CD4-positive, alpha-beta T cell (primary cell): ENCODE data around the gene DPPA4. TPM values are rescaled to one million over a fixed set of nuclear protein-coding genes. Genes with fewer than 3 reads are reported as not detected.
"Not testable (repeated sequence)": the region's sequence is repeated elsewhere in the genome, so short reads cannot be mapped to it uniquely, and the experiment has no call there.

Experiments
- ATAC-seq: fragments of 200-7000 bp; cut with Tn5 transposase; one replicate; pipeline ENCODE4 v1.10.0; 2022; ENCODE audit warnings: mild to moderate bottlenecking; ENCODE audit not compliant: poor library complexity
- CTCF ChIA-PET: fragments of 350-600 bp; sonication (Branson Sonifier 250); formaldehyde crosslinking; loops from one replicate; lab custom pipeline; 2021; ENCODE audit warnings: antibody characterized with exemption, inconsistent platforms; lab: Charles Lee
- POLR2A ChIA-PET: fragments of 350-600 bp; sonication (Branson Sonifier 250); formaldehyde crosslinking; loops from one replicate; lab custom pipeline; 2021; ENCODE audit warnings: antibody characterized with exemption, inconsistent platforms; lab: Charles Lee
- DNase-seq, 14 experiments: peaks; one replicate each; pipeline ENCODE4 v3.0.0-alpha.2; 2013 to 2020; ENCODE audit warnings: mixed read lengths in 2 of 14
- H3K27ac ChIP-seq, 2 donors: one replicate each; pipeline versions ENCODE4 v1.5.1 to v1.7.0; 2013; ENCODE audit warnings: low read length in 2 of 2, low read depth in 1 of 2, mild to moderate bottlenecking in 1 of 2
- H3K27me3 ChIP-seq, 2 experiments: 1 replicate in 1 of 2; 2 replicates in 1 of 2; pipeline versions ENCODE4 v1.6.1 to v1.7.0; 2013; ENCODE audit warnings: low read length in 2 of 2, control low read depth in 1 of 2, mild to moderate bottlenecking in 1 of 2, moderate library complexity in 1 of 2; ENCODE audit not compliant: insufficient read depth in 2 of 2, control insufficient read depth in 1 of 2
- H3K36me3 ChIP-seq: one replicate; pipeline ENCODE4 v1.6.1; 2013; ENCODE audit warnings: low read length, control low read depth; ENCODE audit not compliant: insufficient read depth
- H3K4me1 ChIP-seq: one replicate; pipeline ENCODE4 v1.6.1; 2013; ENCODE audit warnings: low read length, control low read depth; ENCODE audit not compliant: insufficient read depth
- H3K4me3 ChIP-seq: one replicate; pipeline ENCODE4 v1.5.1; 2013; ENCODE audit warnings: mild to moderate bottlenecking, low read length, moderate library complexity
- H3K9me3 ChIP-seq, 2 experiments: 1 replicate in 1 of 2; 2 replicates in 1 of 2; pipeline versions ENCODE4 v1.6.1 to v1.7.0; 2013; ENCODE audit warnings: low read length in 2 of 2, mild to moderate bottlenecking in 2 of 2, control low read depth in 1 of 2, moderate library complexity in 1 of 2; ENCODE audit not compliant: control insufficient read depth in 1 of 2, insufficient read depth in 1 of 2
- H3K27ac Mint-ChIP-seq: one replicate; pipeline ENCODE4 v1.8.0; 2020; ENCODE audit warnings: mixed read lengths
- H3K27me3 Mint-ChIP-seq: one replicate; pipeline ENCODE4 v1.8.0; 2021; ENCODE audit warnings: mixed read lengths
- H3K36me3 Mint-ChIP-seq: one replicate; pipeline ENCODE4 v1.8.0; 2021; ENCODE audit warnings: low read depth, mixed read lengths
- H3K4me1 Mint-ChIP-seq: one replicate; pipeline ENCODE4 v1.8.0; 2021; ENCODE audit warnings: low read depth, mixed read lengths
- H3K4me3 Mint-ChIP-seq: one replicate; pipeline ENCODE4 v1.8.0; 2020; ENCODE audit warnings: mild to moderate bottlenecking, mixed read lengths
- H3K9me3 Mint-ChIP-seq: one replicate; pipeline ENCODE4 v1.8.0; 2020; ENCODE audit warnings: mixed read lengths
- intact Hi-C, 2 experiments: fragments of 100-400 bp; cut with DNase I in 1 of 2; cut with micrococcal nuclease in 1 of 2; formaldehyde crosslinking; loops; one replicate each; pipeline versions ENCODE4 v1.15.1 to v1.9.0; 2023 to 2025; cut with DNase I, micrococcal nuclease
- total RNA-seq, 174 experiments: library from RNA in 2 of 174; stranded (reverse) in 2 of 174; gene quantifications; one replicate each; pipeline ENCODE4 v1.2.3 and lab custom pipeline; 2021 to 2026
- TF ChIP-seq, protein P1 (sequence below): fragments of 200-600 bp; IDR thresholded peaks from one replicate; pipeline ENCODE4 v1.8.0; 2022; ENCODE audit warnings: antibody characterized with exemption, mild to moderate bottlenecking

Gene DPPA4
- total RNA-seq, 2 experiments from 2014 or later = 2.5 to 3.6 TPM

DNA sequence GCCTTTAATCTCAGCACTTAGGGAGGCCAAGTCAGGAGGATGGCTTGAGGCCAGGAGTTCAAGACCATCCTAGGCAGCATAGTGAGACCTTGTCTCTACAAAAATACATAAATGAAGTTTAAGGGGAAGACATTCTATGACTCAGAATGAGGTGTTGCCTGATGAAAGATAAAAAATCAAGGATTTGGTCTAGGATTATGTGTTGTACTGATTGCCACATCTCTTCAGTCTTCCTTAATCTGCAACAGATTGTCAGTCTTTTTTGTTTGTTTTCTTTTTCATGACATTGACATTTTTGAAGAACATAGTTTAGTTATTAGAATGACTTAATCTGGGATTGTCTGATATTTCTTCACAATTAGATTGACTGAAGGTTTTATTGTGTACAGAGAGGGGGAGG, 26.3 kb upstream of the DPPA4 start:
- no peak for ATAC-seq
- Mint-ChIP-seq H3K27me3 (no peaks in the 10 kb centered on the region), H3K4me1 (no peaks in the 10 kb centered on the region), H3K36me3 (no peaks in the 10 kb centered on the region), H3K4me3 (no peak overlapping the region), H3K9me3 (no peaks in the 10 kb centered on the region), H3K27ac (no peak overlapping the region)
- intact Hi-C loops = no loop called here
- no peak overlapping the region for H3K27ac ChIP-seq
- no peaks in the 10 kb centered on the region for H3K27me3 ChIP-seq
- no peak overlapping the region for H3K4me3 ChIP-seq
- TF ChIP-seq, protein P1, sequence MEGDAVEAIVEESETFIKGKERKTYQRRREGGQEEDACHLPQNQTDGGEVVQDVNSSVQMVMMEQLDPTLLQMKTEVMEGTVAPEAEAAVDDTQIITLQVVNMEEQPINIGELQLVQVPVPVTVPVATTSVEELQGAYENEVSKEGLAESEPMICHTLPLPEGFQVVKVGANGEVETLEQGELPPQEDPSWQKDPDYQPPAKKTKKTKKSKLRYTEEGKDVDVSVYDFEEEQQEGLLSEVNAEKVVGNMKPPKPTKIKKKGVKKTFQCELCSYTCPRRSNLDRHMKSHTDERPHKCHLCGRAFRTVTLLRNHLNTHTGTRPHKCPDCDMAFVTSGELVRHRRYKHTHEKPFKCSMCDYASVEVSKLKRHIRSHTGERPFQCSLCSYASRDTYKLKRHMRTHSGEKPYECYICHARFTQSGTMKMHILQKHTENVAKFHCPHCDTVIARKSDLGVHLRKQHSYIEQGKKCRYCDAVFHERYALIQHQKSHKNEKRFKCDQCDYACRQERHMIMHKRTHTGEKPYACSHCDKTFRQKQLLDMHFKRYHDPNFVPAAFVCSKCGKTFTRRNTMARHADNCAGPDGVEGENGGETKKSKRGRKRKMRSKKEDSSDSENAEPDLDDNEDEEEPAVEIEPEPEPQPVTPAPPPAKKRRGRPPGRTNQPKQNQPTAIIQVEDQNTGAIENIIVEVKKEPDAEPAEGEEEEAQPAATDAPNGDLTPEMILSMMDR = no peak
- DNase-seq = no peak
- ChIA-PET CTCF (no interaction called here), POLR2A (no interaction called here)
- H3K36me3 ChIP-seq = no peaks in the 10 kb centered on the region
- H3K4me1 ChIP-seq = no peaks in the 10 kb centered on the region
- no peaks in the 10 kb centered on the region for H3K9me3 ChIP-seq

DNA sequence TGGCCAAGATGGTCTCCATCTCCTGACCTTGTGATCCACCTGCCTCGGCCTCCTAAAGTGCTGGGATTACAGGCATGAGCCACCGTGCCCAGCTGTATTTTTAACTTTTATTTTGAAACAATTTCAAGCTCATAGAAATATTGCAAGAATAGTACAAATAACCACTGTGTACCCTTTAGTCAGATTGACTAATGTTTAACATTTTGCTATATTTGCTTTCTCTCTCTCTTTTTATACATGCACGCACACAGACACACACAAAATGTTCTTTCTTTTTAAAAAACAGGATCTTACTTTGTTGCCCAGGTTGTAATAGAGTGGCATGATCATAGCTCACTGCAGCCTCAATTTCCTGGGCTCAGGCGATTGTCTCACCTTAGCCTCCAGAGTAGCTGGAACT, 25.5 kb upstream of the DPPA4 start:
- TF ChIP-seq, protein P1 = no peak
- Mint-ChIP-seq H3K36me3 (no peaks in the 10 kb centered on the region), H3K27me3 (no peaks in the 10 kb centered on the region), H3K4me3 (no peak overlapping the region), H3K27ac (no peak overlapping the region), H3K9me3 (no peaks in the 10 kb centered on the region), H3K4me1 (no peaks in the 10 kb centered on the region)
- CTCF ChIA-PET = no interaction called here
- Histone ChIP-seq H3K4me3 (no peak overlapping the region), H3K27ac (no peak overlapping the region), H3K27me3 (no peaks in the 10 kb centered on the region), H3K9me3 (no peaks in the 10 kb centered on the region), H3K36me3 (no peaks in the 10 kb centered on the region), H3K4me1 (no peaks in the 10 kb centered on the region)
- intact Hi-C loops = no loop called here
- DNase-seq (no peak), ATAC-seq (no peak)
- POLR2A ChIA-PET = no interaction called here

DNA sequence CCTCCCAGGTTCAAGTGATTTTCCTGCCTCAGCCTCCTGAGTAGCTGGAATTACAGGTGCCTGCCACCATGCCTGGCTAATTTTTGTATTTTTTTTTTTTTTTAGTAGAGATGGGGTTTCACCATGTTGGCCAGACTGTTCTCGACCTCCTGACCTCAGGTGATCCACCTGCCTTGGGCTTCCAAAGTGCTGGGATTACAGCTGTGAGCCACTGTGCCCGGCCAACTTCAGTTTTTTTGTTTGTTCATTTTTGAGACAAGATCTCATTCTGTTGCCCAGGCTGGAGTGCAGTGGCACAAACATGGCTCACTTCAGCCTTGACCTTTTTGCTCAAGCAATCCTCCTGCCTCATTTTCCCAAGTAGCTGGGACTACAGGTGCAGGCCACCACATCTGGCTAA, 21.5 kb upstream of the DPPA4 start:
- H3K36me3 ChIP-seq, H3K4me3 ChIP-seq, H3K27ac ChIP-seq, H3K36me3 Mint-ChIP-seq, ATAC-seq, H3K4me1 Mint-ChIP-seq, H3K9me3 ChIP-seq, POLR2A ChIA-PET, DNase-seq, H3K4me1 ChIP-seq, H3K27me3 Mint-ChIP-seq, intact Hi-C loops, H3K27ac Mint-ChIP-seq, H3K9me3 Mint-ChIP-seq, H3K27me3 ChIP-seq, H3K4me3 Mint-ChIP-seq: not testable (repeated sequence)
- CTCF ChIA-PET = interaction anchor here (0.6 kb wide), 1 partner anchor 131 kb away, joined by 4 read pairs; no protein-coding TSS in a partner anchor

DNA sequence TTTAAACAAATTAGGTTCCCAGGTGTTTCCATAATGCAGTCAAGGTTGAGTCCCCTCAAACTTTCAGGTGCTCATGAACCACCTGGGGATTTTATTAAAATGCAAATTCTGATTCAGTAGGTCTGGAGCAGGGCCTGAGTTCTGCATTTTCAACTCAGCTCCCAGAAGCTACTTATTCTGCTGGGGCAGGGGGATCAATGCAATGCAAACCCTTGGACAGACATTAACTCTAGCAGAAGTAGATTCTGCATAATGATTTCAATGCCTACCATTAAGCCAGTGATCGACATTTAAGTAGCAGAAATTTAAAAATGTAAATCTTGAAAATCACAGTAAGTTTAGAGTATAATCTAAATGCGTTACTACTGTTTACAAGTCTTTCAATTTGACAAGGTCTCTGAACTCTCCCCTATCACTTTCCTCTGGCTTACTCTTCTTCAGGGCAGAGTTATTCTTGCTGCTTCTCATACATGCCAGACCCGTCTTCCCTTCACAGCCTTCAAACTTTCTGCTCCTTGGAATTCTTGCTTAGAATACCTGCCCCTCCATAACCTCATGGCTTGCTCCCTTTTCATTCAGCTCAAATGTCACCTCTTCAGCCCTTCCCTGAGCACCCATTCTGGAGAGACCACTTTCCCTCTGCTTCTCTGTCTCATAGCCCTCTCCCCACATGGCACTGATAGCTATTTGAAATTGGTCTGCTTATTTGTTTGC, 19.3 kb upstream of the DPPA4 start:
- ChIA-PET POLR2A (interaction anchor here (0.7 kb wide), 1 partner anchor 734 kb away, joined by 3 read pairs; no protein-coding TSS in a partner anchor), CTCF (no interaction called here)
- H3K4me1 Mint-ChIP-seq = no peaks in the 10 kb centered on the region
- Histone ChIP-seq H3K9me3 (no peaks in the 10 kb centered on the region), H3K27ac (no peak overlapping the region), H3K36me3 (no peaks in the 10 kb centered on the region), H3K27me3 (no peaks in the 10 kb centered on the region), H3K4me1 (no peaks in the 10 kb centered on the region), H3K4me3 (no peak overlapping the region)
- H3K9me3 Mint-ChIP-seq = no peaks in the 10 kb centered on the region
- intact Hi-C loops = no loop called here
- no peak overlapping the region for H3K4me3 Mint-ChIP-seq
- H3K27me3 Mint-ChIP-seq = no peaks in the 10 kb centered on the region
- H3K36me3 Mint-ChIP-seq = no peaks in the 10 kb centered on the region
- TF ChIP-seq, protein P1 = no peak
- DNase-seq (no peak), ATAC-seq (no peak)
- no peak overlapping the region for H3K27ac Mint-ChIP-seq
